Vagina (tissue), 2 donors: ENCODE data around the gene TMEM98.

ENCODE experiments used
- POLR2AphosphoS5 ChIP-seq, 2 donors: sonication (generic); formaldehyde crosslinking; IDR thresholded peaks; one replicate each; pipeline ENCODE4 v1.9.0; 2017; ENCODE audit warnings: antibody characterized with exemption in 2 of 2, mild to moderate bottlenecking in 2 of 2, low read depth in 1 of 2; ENCODE audit not compliant: insufficient read depth in 1 of 2
- TF ChIP-seq, protein P1 (sequence below), 3 experiments: fragments of 450-650 bp in 2 of 3; fragments of 200-600 bp in 1 of 3; sonication (generic) in 1 of 3; IDR thresholded peaks; one replicate each; pipeline ENCODE4 v1.5.1; 2017 to 2019; ENCODE audit warnings: antibody characterized with exemption in 3 of 3, mild to moderate bottlenecking in 2 of 3, moderate library complexity in 2 of 3

DNA sequence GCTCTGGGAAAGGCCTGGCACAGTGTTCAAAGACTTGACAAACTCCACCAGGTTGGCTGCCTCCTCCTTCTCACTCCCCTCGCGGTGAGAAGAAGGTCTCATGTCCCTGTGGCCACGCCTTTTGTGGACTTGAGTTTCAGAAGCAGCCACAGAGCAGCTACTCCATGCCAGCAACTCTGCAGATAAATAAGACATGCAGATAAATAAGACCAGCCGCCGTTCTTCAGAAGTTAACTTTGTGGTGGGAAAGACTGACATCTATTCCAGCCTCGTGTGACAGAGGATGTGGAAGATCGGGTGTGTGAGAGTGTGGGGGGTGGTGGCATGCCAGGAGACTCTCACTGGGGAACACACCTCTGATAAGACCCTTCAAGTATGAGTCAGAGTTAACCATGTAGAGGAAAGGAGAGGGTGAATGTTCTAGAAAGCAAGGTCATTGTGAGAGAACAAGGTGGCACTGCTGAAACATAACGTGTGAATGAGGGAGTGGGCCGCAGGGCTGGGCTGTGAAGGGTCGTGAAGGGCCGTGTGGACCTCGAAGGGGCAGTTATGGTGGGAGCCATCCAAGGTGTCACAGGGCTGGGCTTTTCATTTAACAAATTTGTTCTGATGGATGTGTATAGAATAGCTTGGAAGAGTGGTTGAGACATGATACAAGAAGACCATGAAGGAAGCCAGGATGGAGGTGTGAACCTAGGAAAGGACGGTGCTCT, 64.5 kb downstream of the TMEM98 start:
- TF ChIP-seq, protein P1, sequence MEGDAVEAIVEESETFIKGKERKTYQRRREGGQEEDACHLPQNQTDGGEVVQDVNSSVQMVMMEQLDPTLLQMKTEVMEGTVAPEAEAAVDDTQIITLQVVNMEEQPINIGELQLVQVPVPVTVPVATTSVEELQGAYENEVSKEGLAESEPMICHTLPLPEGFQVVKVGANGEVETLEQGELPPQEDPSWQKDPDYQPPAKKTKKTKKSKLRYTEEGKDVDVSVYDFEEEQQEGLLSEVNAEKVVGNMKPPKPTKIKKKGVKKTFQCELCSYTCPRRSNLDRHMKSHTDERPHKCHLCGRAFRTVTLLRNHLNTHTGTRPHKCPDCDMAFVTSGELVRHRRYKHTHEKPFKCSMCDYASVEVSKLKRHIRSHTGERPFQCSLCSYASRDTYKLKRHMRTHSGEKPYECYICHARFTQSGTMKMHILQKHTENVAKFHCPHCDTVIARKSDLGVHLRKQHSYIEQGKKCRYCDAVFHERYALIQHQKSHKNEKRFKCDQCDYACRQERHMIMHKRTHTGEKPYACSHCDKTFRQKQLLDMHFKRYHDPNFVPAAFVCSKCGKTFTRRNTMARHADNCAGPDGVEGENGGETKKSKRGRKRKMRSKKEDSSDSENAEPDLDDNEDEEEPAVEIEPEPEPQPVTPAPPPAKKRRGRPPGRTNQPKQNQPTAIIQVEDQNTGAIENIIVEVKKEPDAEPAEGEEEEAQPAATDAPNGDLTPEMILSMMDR (IDR thresholded peaks at IDR 0.05): no peak
- TF ChIP-seq POLR2AphosphoS5 (IDR thresholded peaks at IDR 0.05; ENCODE audit: insufficient read depth in 1 of 2, low read depth in 1 of 2): no peak
